A549 (cell line): ENCODE measurements around the gene PLCB2. TPM values are rescaled to one million over a fixed set of nuclear protein-coding genes. Genes with fewer than 3 reads are reported as not detected.

Experiments used
- ATAC-seq, 2 experiments: fragments of 200-7000 bp in 1 of 2; fragments of >200 bp in 1 of 2; cut with Nextera tagmentation in 1 of 2; cut with Tn5 transposase in 1 of 2; 3 replicates each; pipeline versions ENCODE4 v1.8.0 to v1.9.1; 2018 to 2020; ENCODE audit warnings: mild to moderate bottlenecking in 1 of 2, moderate library complexity in 1 of 2
- CTCF ChIA-PET: fragments of 300-600 bp; sonication (Branson Sonifier 250); formaldehyde crosslinking; extraction: SDS; loops from one replicate; lab custom pipeline; 2021; ENCODE audit warnings: antibody characterized with exemption, inconsistent platforms; lab: Yijun Ruan, JAX
- POLR2A ChIA-PET: fragments of 350-600 bp; formaldehyde crosslinking; extraction: SDS; loops from one replicate; lab custom pipeline; 2021; ENCODE audit warnings: antibody characterized with exemption, inconsistent platforms; lab: Yijun Ruan, JAX
- DNase-seq, 2 experiments: peaks; one replicate each; pipeline versions ENCODE4 v3.0.0 to v3.0.0-alpha.2; 2011 to 2016; ENCODE audit warnings: low read depth in 1 of 2, low spot score in 1 of 2
- FAIRE-seq: peaks from 2 replicates; lab custom pipeline; 2011; peaks lifted over from hg19 to GRCh38; lab: Jason Lieb, UNC
- H3K27ac ChIP-seq, 2 experiments: fragments of >200 bp; sonication (Bioruptor Twin); formaldehyde crosslinking; 3 replicates each; pipeline ENCODE4 v1.5.1; 2016 to 2017
- H3K4me1 ChIP-seq: fragments of >200 bp; sonication (Bioruptor Twin); formaldehyde crosslinking; 3 replicates; pipeline ENCODE4 v1.6.1; 2016
- H3K4me2 ChIP-seq: fragments of >200 bp; sonication (Bioruptor Twin); formaldehyde crosslinking; 3 replicates; pipeline ENCODE4 v1.6.1; 2016
- H3K4me3 ChIP-seq: fragments of >200 bp; sonication (Bioruptor Twin); formaldehyde crosslinking; 3 replicates; pipeline ENCODE4 v1.5.1; 2016
- H3K9me3 ChIP-seq: fragments of >200 bp; sonication (Bioruptor Twin); formaldehyde crosslinking; 3 replicates; pipeline ENCODE4 v1.6.1; 2016
- ATOH8 ChIP-seq: fragments of 250-450 bp; sonication (Bioruptor Pico); IDR thresholded peaks from 2 replicates; pipeline ENCODE4 v1.5.0; 2020; ENCODE audit warnings: low read depth, mild to moderate bottlenecking, moderate library complexity
- CHD4 ChIP-seq: fragments of 200-600 bp; sonication (generic); IDR thresholded peaks from 2 replicates; pipeline ENCODE4 v1.6.1; 2016; ENCODE audit warnings: antibody characterized with exemption, mild to moderate bottlenecking, borderline replicate concordance
- ESRRA ChIP-seq: fragments of 150-350 bp; IDR thresholded peaks from 2 replicates; pipeline ENCODE4 v1.6.1; 2014; ENCODE audit warnings: mild to moderate bottlenecking, low read length, borderline replicate concordance
- FOSB ChIP-seq: fragments of 250-450 bp; sonication (Bioruptor Pico); IDR thresholded peaks from 2 replicates; pipeline ENCODE4 v1.5.0; 2020; ENCODE audit warnings: mild to moderate bottlenecking, moderate library complexity
- FOXS1 ChIP-seq: fragments of 250-450 bp; sonication (Bioruptor Pico); IDR thresholded peaks from 2 replicates; pipeline ENCODE4 v1.5.0; 2020; ENCODE audit warnings: mild to moderate bottlenecking, moderate library complexity
- HMGXB4 ChIP-seq: fragments of 250-450 bp; sonication (Bioruptor Pico); IDR thresholded peaks from 2 replicates; pipeline ENCODE4 v1.5.0; 2021; ENCODE audit warnings: mild to moderate bottlenecking, moderate library complexity, borderline replicate concordance
- HOXA7 ChIP-seq: fragments of 250-450 bp; sonication (Bioruptor Pico); IDR thresholded peaks from 2 replicates; pipeline ENCODE4 v1.5.0; 2020; ENCODE audit warnings: mild to moderate bottlenecking, moderate library complexity
- HOXB5 ChIP-seq: fragments of 250-450 bp; sonication (Bioruptor Pico); IDR thresholded peaks from 2 replicates; pipeline ENCODE4 v1.5.0; 2020; ENCODE audit warnings: mild to moderate bottlenecking, moderate library complexity
- KDM1A ChIP-seq: fragments of 200-600 bp; sonication (generic); IDR thresholded peaks from 2 replicates; pipeline ENCODE4 v1.6.1; 2016; ENCODE audit warnings: low read depth, mild to moderate bottlenecking
- MAFK ChIP-seq: fragments of 450-650 bp; IDR thresholded peaks from 2 replicates; pipeline ENCODE4 v1.6.1; 2014; ENCODE audit not compliant: partially characterized antibody
- MYC ChIP-seq: IDR thresholded peaks from 2 replicates; pipeline ENCODE4 v1.6.1; 2012; ENCODE audit warnings: mild to moderate bottlenecking, inconsistent platforms, low read length, improper control_type of control experiment, borderline replicate concordance
- PBX3 ChIP-seq: IDR thresholded peaks from 2 replicates; pipeline ENCODE4 v1.6.1; 2012
- PHF8 ChIP-seq: fragments of 200-600 bp; sonication (generic); IDR thresholded peaks from 2 replicates; pipeline ENCODE4 v1.6.1; 2016; ENCODE audit warnings: low read depth, mild to moderate bottlenecking, antibody characterized with exemption, moderate library complexity, borderline replicate concordance
- POLR2AphosphoS2 ChIP-seq: conservative IDR thresholded peaks from 2 replicates; pipeline ENCODE4 v1.6.1; 2012; ENCODE audit warnings: low read length, improper control_type of control experiment, inconsistent platforms
- RAD21 ChIP-seq, 2 experiments: fragments of >200 bp in 1 of 2; sonication (Bioruptor Twin) in 1 of 2; formaldehyde crosslinking in 1 of 2; IDR thresholded peaks in 1 of 2; conservative IDR thresholded peaks in 1 of 2; 2 replicates in 1 of 2; 3 replicates in 1 of 2; pipeline ENCODE4 v1.6.1; 2012 to 2018; ENCODE audit warnings: inconsistent platforms in 1 of 2
- RFX5 ChIP-seq: fragments of 450-650 bp; IDR thresholded peaks from 2 replicates; pipeline ENCODE4 v1.7.1; 2014; ENCODE audit warnings: antibody characterized with exemption, mild to moderate bottlenecking, moderate library complexity
- SMC3 ChIP-seq: fragments of >200 bp; sonication (Bioruptor Twin); formaldehyde crosslinking; IDR thresholded peaks from 3 replicates; pipeline ENCODE4 v1.6.1; 2018; ENCODE audit warnings: inconsistent platforms
- USF2 ChIP-seq: fragments of 450-650 bp; IDR thresholded peaks from 2 replicates; pipeline ENCODE4 v1.6.1; 2014; ENCODE audit warnings: antibody characterized with exemption
- ZC3H11A ChIP-seq: fragments of 450-650 bp; IDR thresholded peaks from 2 replicates; pipeline ENCODE4 v1.6.1; 2014; ENCODE audit warnings: antibody characterized with exemption, mild to moderate bottlenecking
- WGBS: methylation state at CpG from one replicate; pipeline ENCODE4 v1.1.6; 2017; ENCODE audit errors: missing lambda C conversion rate; 5-methylcytosine and 5-hydroxymethylcytosine counted together
- polyA plus RNA-seq, 4 experiments: library from polyadenylated mRNA; depleted of rRNA in 3 of 4; stranded (reverse); fragments of >200 nt; fragmentation: RNase III in 1 of 4; extraction: RNeasy Plus Mini Kit Qiagen cat#74134 plus additional on column Dnase treatment in 1 of 4; gene quantifications; 2 replicates in 3 of 4; 3 replicates in 1 of 4; pipeline ENCODE4 v1.2.3, GENCODE V29; 2011 to 2017

Gene PLCB2
- polyA plus RNA-seq, 2 of the 4 experiments (the other 2 are of a cell fraction), result 0.30 to 0.49 TPM

- ATAC-seq (no peak), DNase-seq (no peak), FAIRE-seq (no peak)
- H3K4me3 ChIP-seq, result no peak overlapping the region
- no peak overlapping the region for H3K4me2 ChIP-seq
- WGBS, result 31% methylated on average over 2 of the region's 2 CpGs
- TF ChIP-seq HOXB5 (CRISPR knock-in tag), result no peak
- TF ChIP-seq SMC3, result no peak
- no peak for TF ChIP-seq PBX3
- no peak for TF ChIP-seq PHF8
- no peak for TF ChIP-seq MAFK
- no peak for TF ChIP-seq KDM1A
- no peak for TF ChIP-seq RAD21 (conservative IDR thresholded peaks at IDR 0.05 in 1 of 2, IDR thresholded peaks at IDR 0.05 in 1 of 2)
- no peak for TF ChIP-seq ATOH8 (CRISPR knock-in tag)
- no peak for TF ChIP-seq USF2
- no peak for TF ChIP-seq ZC3H11A
- no peak for TF ChIP-seq RFX5
- TF ChIP-seq MYC, result no peak
- H3K27ac ChIP-seq, result no peak overlapping the region
- peaks cover 6% of the 10 kb centered on the region; the same call in 2 of the 3 replicates for H3K9me3 ChIP-seq
- CTCF ChIA-PET, result interaction anchor here (0.7 to 2.0 kb wide), 6 partner anchors 14 to 35 kb away, joined by 3 to 7 read pairs (median 3); no protein-coding TSS in a partner anchor
- POLR2A ChIA-PET, result no interaction called here
- no peaks in the 10 kb centered on the region for H3K4me1 ChIP-seq
Observed at GRCh38 chr15:40303576-40303975, 4.2 kb downstream of the PLCB2 start.

- FAIRE-seq (no peak), ATAC-seq (no peak), DNase-seq (no peak)
- CTCF ChIA-PET, result interaction anchor here (0.7 to 2.0 kb wide), 7 partner anchors 14 to 36 kb away, joined by 3 to 9 read pairs (median 3); no protein-coding TSS in a partner anchor
- Histone ChIP-seq H3K27ac (no peak overlapping the region), H3K4me1 (no peaks in the 10 kb centered on the region), H3K4me3 (no peak overlapping the region), H3K4me2 (no peak overlapping the region), H3K9me3 (peaks cover 6% of the 10 kb centered on the region; the same call in 2 of the 3 replicates)
- 76% methylated on average over 5 of the region's 11 CpGs for WGBS
- POLR2A ChIA-PET, result no interaction called here
- TF ChIP-seq MYC, result no peak
- TF ChIP-seq ESRRA, result no peak
- no peak for TF ChIP-seq RAD21 (conservative IDR thresholded peaks at IDR 0.05 in 1 of 2, IDR thresholded peaks at IDR 0.05 in 1 of 2)
- no peak for TF ChIP-seq CHD4
- no peak for TF ChIP-seq HMGXB4 (CRISPR knock-in tag)
- TF ChIP-seq HOXA7 (CRISPR knock-in tag), result no peak
Observed at GRCh38 chr15:40302981-40303380, 4.8 kb downstream of the PLCB2 start.

- FAIRE-seq, result no peak
- no peak overlapping the region for H3K4me3 ChIP-seq
- 66% methylated on average over 12 of the region's 19 CpGs for WGBS
- H3K4me1 ChIP-seq, result no peaks in the 10 kb centered on the region
- TF ChIP-seq PHF8, result no peak
- TF ChIP-seq POLR2AphosphoS2, result no peak
- no peak for TF ChIP-seq HOXB5 (CRISPR knock-in tag)
- no peak for TF ChIP-seq RFX5
- no peak for TF ChIP-seq FOXS1 (CRISPR knock-in tag)
- no peak for TF ChIP-seq FOSB (CRISPR knock-in tag)
- TF ChIP-seq, all 56 proteins: peak for 0
- no peak for ATAC-seq
- peaks cover 6% of the 10 kb centered on the region; the same call in 2 of the 3 replicates for H3K9me3 ChIP-seq
- POLR2A ChIA-PET, result no interaction called here
- DNase-seq, result no peak
- CTCF ChIA-PET, result interaction anchor here (1.0 to 2.4 kb wide), 6 partner anchors 13 to 36 kb away, joined by 3 to 9 read pairs (median 5); no protein-coding TSS in a partner anchor
- H3K4me2 ChIP-seq, result no peak overlapping the region
- no peak overlapping the region for H3K27ac ChIP-seq
Observed at GRCh38 chr15:40302288-40302886, 5.3 kb downstream of the PLCB2 start.
